ENCODE results near the gene ZNF518A. TPM values are rescaled to one million over a fixed set of nuclear protein-coding genes. Genes with fewer than 3 reads are reported as not detected.

ZNF518A gene, protein sequence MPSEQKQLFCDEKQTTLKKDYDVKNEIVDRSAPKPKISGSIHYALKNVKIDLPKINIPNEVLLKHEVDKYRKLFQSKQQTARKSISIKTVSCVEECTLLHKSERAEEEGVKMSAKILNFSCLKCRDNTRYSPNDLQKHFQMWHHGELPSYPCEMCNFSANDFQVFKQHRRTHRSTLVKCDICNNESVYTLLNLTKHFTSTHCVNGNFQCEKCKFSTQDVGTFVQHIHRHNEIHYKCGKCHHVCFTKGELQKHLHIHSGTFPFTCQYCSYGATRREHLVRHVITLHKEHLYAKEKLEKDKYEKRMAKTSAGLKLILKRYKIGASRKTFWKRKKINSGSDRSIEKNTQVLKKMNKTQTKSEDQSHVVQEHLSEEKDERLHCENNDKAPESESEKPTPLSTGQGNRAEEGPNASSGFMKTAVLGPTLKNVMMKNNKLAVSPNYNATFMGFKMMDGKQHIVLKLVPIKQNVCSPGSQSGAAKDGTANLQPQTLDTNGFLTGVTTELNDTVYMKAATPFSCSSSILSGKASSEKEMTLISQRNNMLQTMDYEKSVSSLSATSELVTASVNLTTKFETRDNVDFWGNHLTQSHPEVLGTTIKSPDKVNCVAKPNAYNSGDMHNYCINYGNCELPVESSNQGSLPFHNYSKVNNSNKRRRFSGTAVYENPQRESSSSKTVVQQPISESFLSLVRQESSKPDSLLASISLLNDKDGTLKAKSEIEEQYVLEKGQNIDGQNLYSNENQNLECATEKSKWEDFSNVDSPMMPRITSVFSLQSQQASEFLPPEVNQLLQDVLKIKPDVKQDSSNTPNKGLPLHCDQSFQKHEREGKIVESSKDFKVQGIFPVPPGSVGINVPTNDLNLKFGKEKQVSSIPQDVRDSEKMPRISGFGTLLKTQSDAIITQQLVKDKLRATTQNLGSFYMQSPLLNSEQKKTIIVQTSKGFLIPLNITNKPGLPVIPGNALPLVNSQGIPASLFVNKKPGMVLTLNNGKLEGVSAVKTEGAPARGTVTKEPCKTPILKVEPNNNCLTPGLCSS (N-terminal part only)
- 10 to 100 TPM in 2 of 3 donors, 1 to 10 TPM in 1; 8.4 to 11.8 (median 10.6) TPM for total RNA-seq

DNA sequence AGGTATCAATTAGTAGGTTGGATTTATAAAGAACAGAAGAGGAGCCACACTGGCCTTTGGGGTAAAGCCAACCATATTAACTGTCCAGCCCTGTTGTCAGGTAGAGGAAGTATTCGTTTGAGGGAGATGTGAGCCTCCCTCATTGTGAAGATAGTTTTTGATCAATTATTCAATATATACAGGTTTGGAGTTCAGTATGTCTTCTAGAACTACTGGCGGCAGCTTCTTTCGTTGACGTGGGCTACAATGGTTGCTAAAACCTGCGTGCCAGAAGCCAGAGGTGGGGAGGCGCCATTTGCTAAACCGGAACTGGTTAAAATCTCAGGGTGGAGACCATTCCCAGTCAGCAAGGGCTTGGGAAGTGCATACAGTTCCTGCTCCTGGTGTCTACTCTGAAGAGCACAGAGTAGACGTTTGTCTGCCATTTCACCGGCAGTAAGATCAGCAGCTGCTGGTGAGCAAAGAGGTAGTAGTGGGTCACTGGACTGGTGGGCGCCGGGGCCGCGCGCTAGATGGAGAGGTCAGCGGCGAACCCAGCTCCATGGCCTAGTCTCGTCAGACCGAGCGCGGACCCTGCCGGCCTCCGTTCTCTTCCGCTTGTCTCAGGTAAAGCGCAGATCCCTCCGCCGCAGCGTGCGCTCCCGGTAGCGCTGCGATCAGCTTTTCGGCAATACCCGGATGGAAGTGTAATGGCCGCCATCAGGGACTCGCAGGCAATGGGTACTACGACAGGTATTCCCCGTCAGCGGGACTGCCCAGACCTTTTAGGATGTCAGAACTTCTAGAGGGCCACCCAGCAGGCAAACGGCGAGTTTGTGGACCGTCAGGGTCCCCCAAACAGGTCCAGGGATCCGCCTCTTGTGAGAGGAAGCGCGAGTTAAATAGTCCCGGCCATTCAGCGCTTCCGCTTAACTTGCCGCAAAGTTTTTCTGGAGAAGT, at the start of gene ZNF518A:
Gene ZNF518A (plus strand): TSS at position 911 of the 939 bp plus-strand sequence. CDS start 26,026 bp downstream, outside the sequence.
- peak; percentile 84 for DNase-seq
- Mint-ChIP-seq H3K36me3 (ENCODE audit: insufficient read depth) (peaks cover 19% of the 10 kb centered on the region), H3K9me3 (peaks cover 6% of the 10 kb centered on the region), H3K27me3 (ENCODE audit: low read depth) (peaks cover 33% of the 10 kb centered on the region), H3K4me3 (peak within 1 kb of the TSS; percentile 92), H3K4me1 (ENCODE audit: low read depth) (peaks cover 18% of the 10 kb centered on the region)
- peak; percentile 86 to 88 for ATAC-seq

GRCh38 chr10:96082153-96082552, 47.9 kb upstream of the ZNF518A start:
- no peak for DNase-seq
- Mint-ChIP-seq H3K27me3 (ENCODE audit: low read depth) (no peaks in the 10 kb centered on the region), H3K36me3 (ENCODE audit: insufficient read depth) (peaks cover 33% of the 10 kb centered on the region), H3K4me1 (ENCODE audit: low read depth) (no peaks in the 10 kb centered on the region), H3K4me3 (no peak overlapping the region), H3K9me3 (no peaks in the 10 kb centered on the region)
- no peak for ATAC-seq

DNA sequence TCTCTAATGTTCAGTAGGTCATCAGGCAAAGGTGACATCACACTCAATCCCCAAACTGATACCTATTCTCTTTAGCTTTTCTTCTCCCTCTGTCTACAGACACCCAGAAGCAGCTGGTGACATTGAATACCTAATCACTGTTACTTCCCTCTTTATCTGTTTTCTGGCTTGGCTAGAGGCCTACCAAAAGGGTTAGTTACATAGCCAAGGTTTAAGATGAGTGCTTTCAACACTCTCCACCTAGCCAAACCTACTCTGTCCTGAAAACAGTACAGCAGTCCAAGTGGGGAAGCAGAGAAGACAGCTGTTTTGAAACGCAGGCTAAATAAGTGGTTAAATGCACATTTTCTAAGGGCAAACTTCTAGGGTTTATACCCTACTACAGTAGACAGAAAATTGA, 47.3 kb upstream of the ZNF518A start:
- DNase-seq = no peak
- no peaks in the 10 kb centered on the region for H3K27me3 Mint-ChIP-seq (ENCODE audit: low read depth)
- peaks cover 33% of the 10 kb centered on the region for H3K36me3 Mint-ChIP-seq (ENCODE audit: insufficient read depth)
- H3K9me3 Mint-ChIP-seq = no peaks in the 10 kb centered on the region
- H3K4me1 Mint-ChIP-seq (ENCODE audit: low read depth) = no peaks in the 10 kb centered on the region
- H3K4me3 Mint-ChIP-seq = no peak overlapping the region
- ATAC-seq = no peak

DNA sequence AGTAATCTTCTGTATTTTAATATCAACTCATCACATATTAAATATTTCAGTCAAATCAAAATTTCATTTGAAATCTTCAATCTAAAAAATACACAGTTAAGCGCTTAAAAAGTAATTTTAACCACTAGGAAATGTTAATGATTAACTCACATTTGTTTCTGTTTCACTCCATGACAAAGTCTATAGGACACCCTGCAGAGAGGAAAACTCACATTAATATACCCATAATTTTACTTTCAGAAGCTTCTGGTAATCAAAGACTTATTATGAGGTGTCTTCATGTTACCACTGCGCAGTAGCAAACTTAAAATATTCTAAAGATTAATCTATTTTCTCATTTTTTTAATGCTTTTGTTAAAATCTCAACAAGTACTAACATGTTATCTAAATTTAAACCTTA, 41.0 kb upstream of the ZNF518A start:
- Mint-ChIP-seq H3K4me3 (peak overlapping the region; percentile 94), H3K36me3 (ENCODE audit: insufficient read depth) (peaks cover 2% of the 10 kb centered on the region), H3K9me3 (peaks cover 3% of the 10 kb centered on the region), H3K4me1 (ENCODE audit: low read depth) (peaks cover 9% of the 10 kb centered on the region), H3K27me3 (ENCODE audit: low read depth) (peaks cover 23% of the 10 kb centered on the region)
- DNase-seq (no peak), ATAC-seq (no peak)

- DNase-seq = peak; percentile 90
- Mint-ChIP-seq H3K4me3 (peak overlapping the region; percentile 94), H3K36me3 (ENCODE audit: insufficient read depth) (peaks cover 2% of the 10 kb centered on the region), H3K9me3 (peaks cover 3% of the 10 kb centered on the region), H3K27me3 (ENCODE audit: low read depth) (peaks cover 27% of the 10 kb centered on the region), H3K4me1 (ENCODE audit: low read depth) (peaks cover 9% of the 10 kb centered on the region)
- peak; percentile 91 to 92 for ATAC-seq
Observed at GRCh38 chr10:96089670-96090462, 40.2 kb upstream of the ZNF518A start.

DNA sequence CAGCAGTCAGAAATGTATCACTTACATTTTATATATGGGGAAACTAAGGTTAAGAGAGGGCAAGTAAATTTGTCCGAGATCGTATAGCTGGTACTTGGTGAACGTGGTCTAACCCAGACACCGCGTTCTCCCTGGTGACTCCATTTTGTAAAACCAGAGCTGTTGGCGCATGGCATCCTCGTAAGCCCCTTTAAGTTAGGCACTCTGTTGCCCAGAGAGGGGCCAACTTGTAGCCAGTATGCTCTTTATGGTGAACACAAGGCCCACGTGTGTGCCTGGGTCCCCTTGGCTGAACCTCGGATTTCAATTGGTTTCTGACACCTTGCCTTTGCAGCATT, 39.7 kb upstream of the ZNF518A start:
- Mint-ChIP-seq H3K36me3 (ENCODE audit: insufficient read depth) (peaks cover 2% of the 10 kb centered on the region), H3K4me1 (ENCODE audit: low read depth) (peaks cover 9% of the 10 kb centered on the region), H3K27me3 (ENCODE audit: low read depth) (peaks cover 33% of the 10 kb centered on the region), H3K4me3 (peak overlapping the region; percentile 94), H3K9me3 (peaks cover 3% of the 10 kb centered on the region)
- ATAC-seq = no peak
- DNase-seq = no peak

- Mint-ChIP-seq H3K36me3 (ENCODE audit: insufficient read depth) (peaks cover 4% of the 10 kb centered on the region), H3K4me3 (no peak overlapping the region), H3K9me3 (peaks cover 7% of the 10 kb centered on the region), H3K4me1 (ENCODE audit: low read depth) (peaks cover 9% of the 10 kb centered on the region), H3K27me3 (ENCODE audit: low read depth) (peaks cover 58% of the 10 kb centered on the region)
- no peak for ATAC-seq
- no peak for DNase-seq
Observed at GRCh38 chr10:96092999-96093767, 36.9 kb upstream of the ZNF518A start.

- DNase-seq (no peak), ATAC-seq (no peak)
- Mint-ChIP-seq H3K9me3 (peaks cover 7% of the 10 kb centered on the region), H3K36me3 (ENCODE audit: insufficient read depth) (peaks cover 4% of the 10 kb centered on the region), H3K4me1 (ENCODE audit: low read depth) (peaks cover 9% of the 10 kb centered on the region), H3K4me3 (no peak overlapping the region), H3K27me3 (ENCODE audit: low read depth) (peaks cover 63% of the 10 kb centered on the region)
Observed at GRCh38 chr10:96093948-96094347, 36.1 kb upstream of the ZNF518A start.

DNA sequence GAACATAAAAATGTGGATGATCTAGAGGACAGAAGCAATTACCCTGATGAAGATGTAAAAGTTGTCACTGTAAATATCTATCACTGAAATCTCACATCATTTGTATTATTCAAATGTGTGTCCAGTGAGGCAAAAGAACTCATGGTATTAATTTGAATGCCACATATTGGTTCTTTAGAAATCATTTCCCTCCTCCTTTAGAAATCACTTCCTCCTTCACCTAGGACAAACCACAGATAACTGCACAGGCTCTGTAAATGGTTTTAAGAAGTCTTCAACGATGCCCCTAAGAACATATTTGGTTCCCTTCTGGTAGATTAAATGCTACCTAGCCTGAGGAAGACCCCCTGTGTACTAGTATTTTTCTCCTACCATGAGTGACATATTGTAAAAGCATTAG, 33.1 kb upstream of the ZNF518A start:
- no peak overlapping the region for H3K4me3 Mint-ChIP-seq
- no peaks in the 10 kb centered on the region for H3K4me1 Mint-ChIP-seq (ENCODE audit: low read depth)
- ATAC-seq (no peak), DNase-seq (no peak)
- peaks cover 87% of the 10 kb centered on the region for H3K27me3 Mint-ChIP-seq (ENCODE audit: low read depth)
- H3K9me3 Mint-ChIP-seq = peaks cover 4% of the 10 kb centered on the region
- H3K36me3 Mint-ChIP-seq (ENCODE audit: insufficient read depth) = peaks cover 4% of the 10 kb centered on the region

GRCh38 chr10:96097865-96098264, 32.2 kb upstream of the ZNF518A start:
- Mint-ChIP-seq H3K4me3 (no peak overlapping the region), H3K4me1 (ENCODE audit: low read depth) (no peaks in the 10 kb centered on the region), H3K36me3 (ENCODE audit: insufficient read depth) (peaks cover 4% of the 10 kb centered on the region), H3K27me3 (ENCODE audit: low read depth) (peaks cover 84% of the 10 kb centered on the region), H3K9me3 (peaks cover 4% of the 10 kb centered on the region)
- no peak for DNase-seq
- ATAC-seq = no peak

- Mint-ChIP-seq H3K27me3 (ENCODE audit: low read depth) (peaks cover 65% of the 10 kb centered on the region), H3K4me3 (no peak overlapping the region), H3K36me3 (ENCODE audit: insufficient read depth) (peaks cover 2% of the 10 kb centered on the region), H3K9me3 (peaks cover 29% of the 10 kb centered on the region), H3K4me1 (ENCODE audit: low read depth) (no peaks in the 10 kb centered on the region)
- ATAC-seq (no peak), DNase-seq (no peak)
Observed at GRCh38 chr10:96107623-96108038, 22.5 kb upstream of the ZNF518A start.

DNA sequence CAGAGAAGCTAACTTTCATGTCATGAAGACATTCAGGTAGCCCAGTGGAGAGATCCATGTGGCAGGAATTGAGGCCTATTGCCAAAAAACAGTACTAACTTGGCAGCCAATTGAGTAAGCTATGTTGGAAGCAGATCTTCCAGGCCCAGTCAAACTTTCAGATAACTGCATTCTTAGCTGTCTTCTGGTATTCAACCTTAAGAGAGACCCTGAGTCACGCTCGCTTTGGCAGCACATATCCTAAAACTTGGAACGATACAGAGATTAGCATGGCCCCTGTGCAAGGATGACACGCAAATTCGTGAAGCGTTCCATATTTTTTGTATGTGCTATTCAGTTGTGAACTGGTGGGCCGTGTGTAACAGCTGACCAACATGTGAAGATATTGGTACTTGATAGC, 17.6 kb upstream of the ZNF518A start:
- Mint-ChIP-seq H3K4me3 (no peak overlapping the region), H3K36me3 (ENCODE audit: insufficient read depth) (peaks cover 2% of the 10 kb centered on the region), H3K9me3 (peaks cover 29% of the 10 kb centered on the region), H3K4me1 (ENCODE audit: low read depth) (no peaks in the 10 kb centered on the region), H3K27me3 (ENCODE audit: low read depth) (peaks cover 73% of the 10 kb centered on the region)
- no peak for DNase-seq
- ATAC-seq = no peak

All from activated T-cell treated with anti-CD3 and anti-CD28 coated beads, Interleukin-2, amount 50 U/mL, for 4 hours (primary cell).